Esophagus squamous epithelium (tissue), 4 donors: ENCODE results near the gene FBH1.

Experiments used
- POLR2A ChIP-seq, 4 donors: fragments of 450-650 bp; IDR thresholded peaks; one replicate each; pipeline ENCODE4 v1.6.1; 2017; ENCODE audit warnings: antibody characterized with exemption in 4 of 4, mild to moderate bottlenecking in 4 of 4, moderate library complexity in 3 of 4
- TF ChIP-seq, protein P1 (sequence below), 6 experiments: fragments of 450-650 bp in 4 of 6; fragments of 200-600 bp in 2 of 6; sonication (generic) in 2 of 6; IDR thresholded peaks; one replicate each; pipeline ENCODE4 v1.5.1; 2016 to 2019; ENCODE audit warnings: antibody characterized with exemption in 6 of 6, mild to moderate bottlenecking in 4 of 6, moderate library complexity in 4 of 6

DNA sequence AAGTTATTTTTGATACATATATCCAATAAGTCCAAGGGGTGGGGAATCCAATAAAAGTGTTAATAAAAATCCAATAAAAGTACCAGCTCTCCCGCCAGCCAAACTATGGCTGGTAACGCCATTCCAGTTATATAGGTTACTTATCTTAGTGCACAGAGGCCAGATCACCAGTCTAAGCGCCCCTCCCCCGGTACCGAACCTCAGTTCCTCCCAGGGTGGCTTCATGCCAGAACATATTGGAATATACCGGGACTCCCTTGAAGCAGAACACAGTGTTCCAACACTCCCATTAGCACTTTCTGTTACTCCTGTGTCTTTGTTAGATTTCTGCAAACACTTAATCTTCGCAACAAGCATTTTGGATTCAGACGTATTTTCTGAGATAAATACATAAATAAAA is 7.5 kb downstream of the FBH1 start:
- no peak for TF ChIP-seq POLR2A (IDR thresholded peaks at IDR 0.05)
- TF ChIP-seq, protein P1, sequence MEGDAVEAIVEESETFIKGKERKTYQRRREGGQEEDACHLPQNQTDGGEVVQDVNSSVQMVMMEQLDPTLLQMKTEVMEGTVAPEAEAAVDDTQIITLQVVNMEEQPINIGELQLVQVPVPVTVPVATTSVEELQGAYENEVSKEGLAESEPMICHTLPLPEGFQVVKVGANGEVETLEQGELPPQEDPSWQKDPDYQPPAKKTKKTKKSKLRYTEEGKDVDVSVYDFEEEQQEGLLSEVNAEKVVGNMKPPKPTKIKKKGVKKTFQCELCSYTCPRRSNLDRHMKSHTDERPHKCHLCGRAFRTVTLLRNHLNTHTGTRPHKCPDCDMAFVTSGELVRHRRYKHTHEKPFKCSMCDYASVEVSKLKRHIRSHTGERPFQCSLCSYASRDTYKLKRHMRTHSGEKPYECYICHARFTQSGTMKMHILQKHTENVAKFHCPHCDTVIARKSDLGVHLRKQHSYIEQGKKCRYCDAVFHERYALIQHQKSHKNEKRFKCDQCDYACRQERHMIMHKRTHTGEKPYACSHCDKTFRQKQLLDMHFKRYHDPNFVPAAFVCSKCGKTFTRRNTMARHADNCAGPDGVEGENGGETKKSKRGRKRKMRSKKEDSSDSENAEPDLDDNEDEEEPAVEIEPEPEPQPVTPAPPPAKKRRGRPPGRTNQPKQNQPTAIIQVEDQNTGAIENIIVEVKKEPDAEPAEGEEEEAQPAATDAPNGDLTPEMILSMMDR (IDR thresholded peaks at IDR 0.05): no peak
